B cell (primary cell): ENCODE results near the gene PIGH.

Experiments
- EZH2 ChIP-seq: IDR thresholded peaks from 2 replicates; pipeline ENCODE4 v1.6.1; 2012; ENCODE audit warnings: borderline replicate concordance, low read depth, mild to moderate bottlenecking, moderate library complexity, low read length; ENCODE audit not compliant: insufficient read depth, poor library complexity, severe bottlenecking
- TF ChIP-seq, protein P1 (sequence below): fragments of 200-600 bp; IDR thresholded peaks from one replicate; pipeline ENCODE4 v1.8.0; 2022; ENCODE audit warnings: antibody characterized with exemption, mild to moderate bottlenecking

DNA sequence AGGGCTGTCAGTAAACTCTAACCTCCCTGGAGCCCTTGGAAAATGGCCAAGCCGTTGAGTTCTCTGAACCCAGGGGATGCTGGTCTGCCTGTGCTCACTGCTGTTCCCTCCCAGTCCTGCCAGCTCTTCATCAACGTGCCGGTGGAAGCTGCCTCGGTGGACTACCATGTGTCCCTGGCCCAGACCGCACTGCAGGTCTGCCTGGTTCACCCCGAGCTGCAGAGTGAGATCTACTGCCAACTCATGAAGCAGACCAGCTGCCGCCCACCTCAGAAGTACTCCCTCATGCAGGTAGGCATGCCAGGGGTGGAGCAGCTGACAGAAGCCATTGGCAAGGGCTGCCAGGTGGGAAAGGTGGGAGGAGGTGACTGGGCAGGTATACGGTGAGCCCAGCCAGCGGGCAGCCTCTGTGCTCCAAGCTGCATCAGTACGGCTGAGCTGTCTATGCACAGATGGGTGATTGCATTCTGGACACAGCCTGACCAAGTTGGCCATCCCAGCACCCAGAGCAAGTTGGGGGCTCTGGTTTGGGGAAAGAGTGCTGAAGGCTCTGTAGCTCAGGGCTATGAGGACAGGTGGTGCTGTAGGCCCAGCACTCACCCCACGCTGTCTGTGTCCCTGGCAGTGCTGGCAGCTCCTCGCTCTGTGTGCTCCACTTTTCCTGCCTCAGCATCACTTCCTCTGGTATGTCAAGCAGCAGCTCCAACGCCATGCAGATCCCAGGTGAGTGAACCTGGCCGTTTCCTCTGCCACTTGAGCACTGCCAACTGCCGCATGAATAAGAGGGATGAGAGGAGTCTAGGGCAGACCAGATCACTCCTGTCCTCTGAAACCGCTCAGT lies 21.9 kb downstream of the PIGH start:
- TF ChIP-seq, protein P1, sequence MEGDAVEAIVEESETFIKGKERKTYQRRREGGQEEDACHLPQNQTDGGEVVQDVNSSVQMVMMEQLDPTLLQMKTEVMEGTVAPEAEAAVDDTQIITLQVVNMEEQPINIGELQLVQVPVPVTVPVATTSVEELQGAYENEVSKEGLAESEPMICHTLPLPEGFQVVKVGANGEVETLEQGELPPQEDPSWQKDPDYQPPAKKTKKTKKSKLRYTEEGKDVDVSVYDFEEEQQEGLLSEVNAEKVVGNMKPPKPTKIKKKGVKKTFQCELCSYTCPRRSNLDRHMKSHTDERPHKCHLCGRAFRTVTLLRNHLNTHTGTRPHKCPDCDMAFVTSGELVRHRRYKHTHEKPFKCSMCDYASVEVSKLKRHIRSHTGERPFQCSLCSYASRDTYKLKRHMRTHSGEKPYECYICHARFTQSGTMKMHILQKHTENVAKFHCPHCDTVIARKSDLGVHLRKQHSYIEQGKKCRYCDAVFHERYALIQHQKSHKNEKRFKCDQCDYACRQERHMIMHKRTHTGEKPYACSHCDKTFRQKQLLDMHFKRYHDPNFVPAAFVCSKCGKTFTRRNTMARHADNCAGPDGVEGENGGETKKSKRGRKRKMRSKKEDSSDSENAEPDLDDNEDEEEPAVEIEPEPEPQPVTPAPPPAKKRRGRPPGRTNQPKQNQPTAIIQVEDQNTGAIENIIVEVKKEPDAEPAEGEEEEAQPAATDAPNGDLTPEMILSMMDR = no peak
- no peak for TF ChIP-seq EZH2
